Caco-2 (cell line): ENCODE data around the gene C22orf31. TPM values are rescaled to one million over a fixed set of nuclear protein-coding genes. Genes with fewer than 3 reads are reported as not detected.

Experiments
- BruUV-seq: library from RNA; stranded (reverse); fragments of 400-500 nt; replicated peaks from 2 replicates; lab custom pipeline; 2021; lab: Mats Ljungman, UMichigan
- CTCF ChIA-PET: fragments of 300-600 bp; sonication (Branson Sonifier 250); formaldehyde crosslinking; loops from one replicate; lab custom pipeline; 2022; ENCODE audit warnings: antibody characterized with exemption; lab: Charles Lee
- POLR2A ChIA-PET: fragments of 300-600 bp; sonication (Branson Sonifier 250); formaldehyde crosslinking; loops from one replicate; lab custom pipeline; 2022; ENCODE audit warnings: antibody characterized with exemption; lab: Charles Lee
- DNase-seq, 2 experiments: peaks; one replicate each; pipeline versions ENCODE4 v3.0.0 to v3.0.0-alpha.2; 2020 to 2022
- H3K27me3 ChIP-seq: replicated peaks from 2 replicates; pipeline ENCODE4 v1.6.0; 2011; ENCODE audit warnings: low read length; ENCODE audit not compliant: control insufficient read depth, insufficient read depth
- H3K36me3 ChIP-seq: 2 replicates; pipeline ENCODE4 v1.5.1; 2011; ENCODE audit warnings: low read length; ENCODE audit not compliant: control insufficient read depth, insufficient read depth
- H3K4me1 ChIP-seq: fragments of 250-450 bp; sonication (Bioruptor Pico); 2 replicates; pipeline ENCODE4 v1.5.1; 2020; ENCODE audit warnings: mild to moderate bottlenecking
- H3K4me3 ChIP-seq: 2 replicates; pipeline ENCODE4 v1.5.1; 2011; ENCODE audit warnings: low read depth, mild to moderate bottlenecking, control low read depth, low read length
- H3K9me3 ChIP-seq: fragments of 250-450 bp; sonication (Bioruptor Pico); 2 replicates; pipeline ENCODE4 v1.5.1; 2020; ENCODE audit warnings: mild to moderate bottlenecking, moderate library complexity
- H3K27ac Mint-ChIP-seq: one replicate; pipeline ENCODE4 v1.8.0; 2022; ENCODE audit warnings: mixed read lengths; ENCODE audit not compliant: unreplicated experiment
- H3K27me3 Mint-ChIP-seq: one replicate; pipeline ENCODE4 v1.8.0; 2022; ENCODE audit warnings: mixed read lengths; ENCODE audit not compliant: insufficient read depth, unreplicated experiment
- H3K36me3 Mint-ChIP-seq: one replicate; pipeline ENCODE4 v1.8.0; 2022; ENCODE audit warnings: mild to moderate bottlenecking, mixed read lengths; ENCODE audit not compliant: insufficient read depth, unreplicated experiment
- H3K4me1 Mint-ChIP-seq: one replicate; pipeline ENCODE4 v1.8.0; 2022; ENCODE audit warnings: low read depth, mixed read lengths; ENCODE audit not compliant: unreplicated experiment
- H3K4me3 Mint-ChIP-seq: one replicate; pipeline ENCODE4 v1.8.0; 2022; ENCODE audit warnings: mild to moderate bottlenecking, moderate library complexity, mixed read lengths; ENCODE audit not compliant: unreplicated experiment
- H3K9me3 Mint-ChIP-seq: one replicate; pipeline ENCODE4 v1.8.0; 2022; ENCODE audit warnings: mixed read lengths; ENCODE audit not compliant: unreplicated experiment
- intact Hi-C: fragments of 100-400 bp; cut with micrococcal nuclease; formaldehyde crosslinking; loops from one replicate; pipeline ENCODE4 v1.10.0; 2022; ENCODE audit not compliant: unreplicated experiment
- total RNA-seq: library from RNA; stranded (reverse); gene quantifications from 2 replicates; pipeline ENCODE4 v1.2.3, GENCODE V29; 2022
- TF ChIP-seq, protein P1 (sequence below), 2 experiments: fragments of 200-600 bp in 1 of 2; IDR thresholded peaks; 1 replicate in 1 of 2; 2 replicates in 1 of 2; pipeline versions ENCODE4 v1.5.1 to v1.8.0; 2011 to 2022; ENCODE audit warnings: antibody characterized with exemption in 1 of 2, control low read depth in 1 of 2, inconsistent platforms in 1 of 2, low read depth in 1 of 2, low read length in 1 of 2, mild to moderate bottlenecking in 1 of 2, moderate library complexity in 1 of 2; ENCODE audit not compliant: insufficient read depth in 1 of 2, severe bottlenecking in 1 of 2, unreplicated experiment in 1 of 2

C22orf31 gene
- total RNA-seq, 1 experiment from 2014 or later, result not detected

DNA sequence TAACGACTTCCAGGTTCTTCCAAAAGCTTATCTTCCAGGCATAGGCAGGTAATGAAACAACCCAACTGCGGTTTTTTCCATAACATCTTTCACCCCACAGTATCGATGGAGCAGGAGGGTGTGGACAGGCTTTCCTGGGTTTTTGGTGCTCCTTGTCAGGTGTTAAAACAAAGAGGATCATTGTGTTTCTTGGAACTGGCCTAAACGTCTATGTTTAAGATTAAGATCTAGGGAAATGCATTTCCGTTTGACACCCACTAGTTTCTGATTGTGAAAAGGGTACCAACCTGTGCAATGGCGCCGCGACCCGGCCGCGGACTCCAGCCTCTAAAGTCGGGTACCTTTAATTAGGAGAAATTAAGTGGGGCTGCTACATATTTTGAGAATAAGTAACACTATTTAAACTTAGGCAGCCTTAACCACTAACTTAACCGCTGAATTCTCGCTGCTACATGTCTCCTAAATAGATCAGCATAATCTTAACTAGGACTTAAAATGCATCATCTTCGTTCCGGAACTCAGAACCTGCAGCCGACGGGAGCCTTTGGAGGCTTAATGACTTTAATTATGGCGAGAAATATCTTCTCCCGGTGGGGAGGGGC, 31.5 kb downstream of the C22orf31 start:
- CTCF ChIA-PET, result no interaction called here
- intact Hi-C loops, result no loop called here
- Mint-ChIP-seq H3K27ac (no peak overlapping the region), H3K4me1 (peaks cover 26% of the 10 kb centered on the region), H3K27me3 (no peaks in the 10 kb centered on the region), H3K4me3 (no peak overlapping the region), H3K9me3 (no peaks in the 10 kb centered on the region), H3K36me3 (peaks cover 76% of the 10 kb centered on the region)
- no TSS peak for BruUV-seq
- POLR2A ChIA-PET, result interaction anchor here (0.5 kb wide), 1 partner anchor 78 kb away, joined by 3 read pairs; no protein-coding TSS in a partner anchor
- Histone ChIP-seq H3K4me3 (no peak overlapping the region), H3K4me1 (peaks cover 28% of the 10 kb centered on the region), H3K9me3 (no peaks in the 10 kb centered on the region), H3K27me3 (no peaks in the 10 kb centered on the region; the same call in 1 of the 2 replicates), H3K36me3 (peaks cover 5% of the 10 kb centered on the region)
- DNase-seq, result no peak
- TF ChIP-seq, protein P1, sequence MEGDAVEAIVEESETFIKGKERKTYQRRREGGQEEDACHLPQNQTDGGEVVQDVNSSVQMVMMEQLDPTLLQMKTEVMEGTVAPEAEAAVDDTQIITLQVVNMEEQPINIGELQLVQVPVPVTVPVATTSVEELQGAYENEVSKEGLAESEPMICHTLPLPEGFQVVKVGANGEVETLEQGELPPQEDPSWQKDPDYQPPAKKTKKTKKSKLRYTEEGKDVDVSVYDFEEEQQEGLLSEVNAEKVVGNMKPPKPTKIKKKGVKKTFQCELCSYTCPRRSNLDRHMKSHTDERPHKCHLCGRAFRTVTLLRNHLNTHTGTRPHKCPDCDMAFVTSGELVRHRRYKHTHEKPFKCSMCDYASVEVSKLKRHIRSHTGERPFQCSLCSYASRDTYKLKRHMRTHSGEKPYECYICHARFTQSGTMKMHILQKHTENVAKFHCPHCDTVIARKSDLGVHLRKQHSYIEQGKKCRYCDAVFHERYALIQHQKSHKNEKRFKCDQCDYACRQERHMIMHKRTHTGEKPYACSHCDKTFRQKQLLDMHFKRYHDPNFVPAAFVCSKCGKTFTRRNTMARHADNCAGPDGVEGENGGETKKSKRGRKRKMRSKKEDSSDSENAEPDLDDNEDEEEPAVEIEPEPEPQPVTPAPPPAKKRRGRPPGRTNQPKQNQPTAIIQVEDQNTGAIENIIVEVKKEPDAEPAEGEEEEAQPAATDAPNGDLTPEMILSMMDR (IDR thresholded peaks at IDR 0.05; ENCODE audit: insufficient read depth in 1 of 2, low read depth in 1 of 2, low read length in 1 of 2, severe bottlenecking in 1 of 2, unreplicated experiment in 1 of 2), result no peak

DNA sequence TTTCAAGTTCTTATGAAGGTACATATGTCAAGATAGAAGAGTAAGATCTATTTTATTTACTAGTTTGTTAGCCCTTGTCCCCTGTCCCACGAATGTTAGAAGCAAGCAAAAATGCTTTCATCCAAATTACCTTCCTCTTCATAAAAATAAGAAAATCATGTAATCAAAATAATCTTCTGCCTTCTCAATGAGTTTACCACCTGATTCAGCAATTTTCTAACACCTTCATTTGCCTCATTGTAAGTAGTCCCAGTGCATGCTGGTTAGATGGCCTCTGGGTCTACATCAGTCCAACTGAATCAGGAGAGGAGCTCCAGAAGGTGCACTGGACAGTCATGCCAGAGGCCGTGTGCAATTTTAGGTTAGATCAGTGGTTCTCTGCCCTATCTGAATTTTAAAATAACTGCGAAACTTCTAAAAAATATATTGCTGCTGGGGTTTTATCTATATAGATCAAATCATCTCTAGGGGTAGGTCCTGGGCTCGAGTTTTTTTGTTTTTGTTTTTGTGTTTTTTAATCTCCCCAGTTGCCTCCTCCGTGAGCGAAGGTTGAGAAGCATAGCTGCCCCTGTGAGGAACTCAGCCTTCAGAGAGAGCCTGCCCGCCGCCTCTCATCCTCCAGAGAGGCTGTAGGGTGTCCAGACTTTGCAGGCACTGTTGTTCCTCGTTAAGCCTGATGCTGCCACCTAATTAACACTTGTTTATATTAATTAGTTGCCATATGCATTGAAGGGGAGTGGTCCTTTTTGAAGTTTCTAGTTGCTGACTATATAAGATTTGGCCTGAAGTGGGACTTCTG, 32.2 kb downstream of the C22orf31 start:
- Histone ChIP-seq H3K27me3 (no peaks in the 10 kb centered on the region; the same call in 1 of the 2 replicates), H3K9me3 (no peaks in the 10 kb centered on the region), H3K4me1 (peaks cover 28% of the 10 kb centered on the region), H3K36me3 (peaks cover 5% of the 10 kb centered on the region), H3K4me3 (no peak overlapping the region)
- peaks cover 28% of the 10 kb centered on the region for H3K4me1 Mint-ChIP-seq
- ChIA-PET CTCF (interaction anchor here (1.1 kb wide), 1 partner anchor 77 kb away, joined by 3 read pairs; no protein-coding TSS in a partner anchor), POLR2A (no interaction called here)
- H3K27ac Mint-ChIP-seq, result no peak overlapping the region
- H3K4me3 Mint-ChIP-seq, result no peak overlapping the region
- intact Hi-C loops, result no loop called here
- H3K9me3 Mint-ChIP-seq, result no peaks in the 10 kb centered on the region
- TF ChIP-seq, protein P1 (IDR thresholded peaks at IDR 0.05; ENCODE audit: insufficient read depth in 1 of 2, low read depth in 1 of 2, low read length in 1 of 2, severe bottlenecking in 1 of 2, unreplicated experiment in 1 of 2), result no peak
- no peak for DNase-seq
- H3K27me3 Mint-ChIP-seq, result no peaks in the 10 kb centered on the region
- H3K36me3 Mint-ChIP-seq, result peaks cover 74% of the 10 kb centered on the region
- BruUV-seq, result no TSS peak

DNA sequence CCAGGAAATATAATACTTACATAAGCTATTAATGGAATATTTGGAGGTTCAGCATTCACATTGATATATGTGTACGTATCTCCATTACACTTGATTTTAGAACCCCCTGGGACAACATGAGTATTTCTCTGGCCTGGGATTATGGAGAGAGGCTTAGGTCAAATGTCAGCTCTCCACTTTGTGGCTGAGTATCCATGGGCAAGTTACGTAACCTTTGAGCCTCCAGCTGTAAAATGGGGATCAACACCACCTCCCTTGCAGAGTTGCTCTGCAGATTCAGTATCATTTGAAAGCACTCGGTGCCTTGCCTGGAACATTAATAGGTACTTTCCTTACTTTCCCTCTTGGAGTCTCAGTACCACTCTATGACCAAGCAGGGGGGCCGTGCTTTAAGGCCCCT, 33.2 kb downstream of the C22orf31 start:
- TF ChIP-seq, protein P1 (IDR thresholded peaks at IDR 0.05; ENCODE audit: insufficient read depth in 1 of 2, low read depth in 1 of 2, low read length in 1 of 2, severe bottlenecking in 1 of 2, unreplicated experiment in 1 of 2), result no peak
- no peak overlapping the region for H3K27ac Mint-ChIP-seq
- DNase-seq, result no peak
- peaks cover 65% of the 10 kb centered on the region for H3K36me3 Mint-ChIP-seq
- peaks cover 30% of the 10 kb centered on the region for H3K4me1 ChIP-seq
- H3K27me3 ChIP-seq, result no peaks in the 10 kb centered on the region; the same call in 1 of the 2 replicates
- H3K9me3 ChIP-seq, result no peaks in the 10 kb centered on the region
- H3K36me3 ChIP-seq, result peaks cover 5% of the 10 kb centered on the region
- POLR2A ChIA-PET, result no interaction called here
- H3K4me3 Mint-ChIP-seq, result no peak overlapping the region
- CTCF ChIA-PET, result interaction anchor here (0.6 to 1.1 kb wide), 2 partner anchors 76 to 195 kb away, joined by 3 to 6 read pairs; no protein-coding TSS in a partner anchor
- no peaks in the 10 kb centered on the region for H3K27me3 Mint-ChIP-seq
- no TSS peak for BruUV-seq
- no peak overlapping the region for H3K4me3 ChIP-seq
- intact Hi-C loops, result no loop called here
- H3K4me1 Mint-ChIP-seq, result peaks cover 32% of the 10 kb centered on the region
- no peaks in the 10 kb centered on the region for H3K9me3 Mint-ChIP-seq
